GM06990 (cell line): ENCODE measurements around the gene FEM1C.

ENCODE experiments used
- DNase-seq: peaks from one replicate; pipeline ENCODE4 v3.0.0-alpha.2; 2011; ENCODE audit not compliant: insufficient read length; ENCODE audit errors: extremely low read depth
- H3K27me3 ChIP-seq: replicated peaks from 2 replicates; pipeline ENCODE4 v1.6.0; 2011; ENCODE audit warnings: low read length; ENCODE audit not compliant: control insufficient read depth, insufficient read depth
- H3K36me3 ChIP-seq: 2 replicates; pipeline ENCODE4 v1.5.1; 2011; ENCODE audit warnings: low read length; ENCODE audit not compliant: control insufficient read depth, insufficient read depth
- H3K4me3 ChIP-seq: replicated peaks from 2 replicates; pipeline ENCODE4 v1.5.1; 2011; ENCODE audit warnings: low read depth, mild to moderate bottlenecking, control low read depth, low read length
- CTCF ChIP-seq: IDR thresholded peaks from 2 replicates; pipeline ENCODE4 v1.5.1; 2011; ENCODE audit warnings: low read length, control low read depth, mild to moderate bottlenecking, inconsistent platforms; ENCODE audit not compliant: insufficient read depth, poor library complexity, severe bottlenecking

The FEM1C gene

GRCh38 chr5:115556276-115556675 lies 11.7 kb upstream of the FEM1C start:
- Histone ChIP-seq H3K4me3 (no peak overlapping the region), H3K27me3 (no peaks in the 10 kb centered on the region), H3K36me3 (no peaks in the 10 kb centered on the region)
- TF ChIP-seq CTCF = no peak
- DNase-seq = no peak

- no peak for DNase-seq
- Histone ChIP-seq H3K36me3 (no peaks in the 10 kb centered on the region), H3K27me3 (no peaks in the 10 kb centered on the region), H3K4me3 (no peak overlapping the region)
- no peak for TF ChIP-seq CTCF
Observed at GRCh38 chr5:115555084-115555633, 10.6 kb upstream of the FEM1C start.

GRCh38 chr5:115553082-115553481 lies 8.5 kb upstream of the FEM1C start:
- TF ChIP-seq CTCF = no peak
- H3K27me3 ChIP-seq = no peaks in the 10 kb centered on the region
- DNase-seq = no peak

GRCh38 chr5:115551415-115551814 lies 6.8 kb upstream of the FEM1C start:
- no peak for TF ChIP-seq CTCF
- no peak for DNase-seq
- Histone ChIP-seq H3K4me3 (no peak overlapping the region), H3K27me3 (no peaks in the 10 kb centered on the region), H3K36me3 (no peaks in the 10 kb centered on the region)

More at GRCh38 chr5:115553082-115553481, 8.5 kb upstream of the FEM1C start:
- H3K36me3 ChIP-seq = no peaks in the 10 kb centered on the region
- H3K4me3 ChIP-seq = no peak overlapping the region

- peak; percentile 34 for DNase-seq
- Histone ChIP-seq H3K4me3 (no peak overlapping the region), H3K36me3 (no peaks in the 10 kb centered on the region), H3K27me3 (no peaks in the 10 kb centered on the region)
- peak; percentile 54 for TF ChIP-seq CTCF
Observed at GRCh38 chr5:115549154-115549553, 4.6 kb upstream of the FEM1C start.

GRCh38 chr5:115548683-115549082 lies 4.1 kb upstream of the FEM1C start:
- no peaks in the 10 kb centered on the region for H3K27me3 ChIP-seq
- no peaks in the 10 kb centered on the region for H3K36me3 ChIP-seq
- H3K4me3 ChIP-seq = no peak overlapping the region
- no peak for DNase-seq
- TF ChIP-seq CTCF = no peak
